Keratinocyte (primary cell): ENCODE results near the gene DYNC1I1.

Experiments
- CTCF ChIP-seq, 3 experiments: IDR thresholded peaks in 1 of 3; conservative IDR thresholded peaks in 1 of 3; optimal IDR thresholded peaks in 1 of 3; 2 replicates in 2 of 3; 3 replicates in 1 of 3; pipeline versions ENCODE3 to v1.5.1; 2011; ENCODE audit warnings: low read length in 3 of 3, mild to moderate bottlenecking in 3 of 3, moderate library complexity in 2 of 3, control low read depth in 1 of 3, inconsistent platforms in 1 of 3; ENCODE audit not compliant: insufficient read depth in 2 of 3; ENCODE audit errors: extremely low read depth in 1 of 3
- EZH2 ChIP-seq: IDR thresholded peaks from one replicate; pipeline ENCODE4 v1.6.1; 2012; ENCODE audit warnings: inconsistent platforms, mild to moderate bottlenecking, low read length, moderate library complexity

- no peak for TF ChIP-seq CTCF (optimal IDR thresholded peaks at IDR 0.05 in 1 of 3, IDR thresholded peaks at IDR 0.05 in 1 of 3, conservative IDR thresholded peaks at IDR 0.05 in 1 of 3; ENCODE audit: extremely low read depth in 1 of 3, insufficient read depth in 2 of 3, low read length in 3 of 3)
- no peak for TF ChIP-seq EZH2
These were observed 101.8 kb downstream of the DYNC1I1 start for GRCh38 chr7:95874129-95874528.
